ENCODE data around the gene RIC8B. TPM values are rescaled to one million over a fixed set of nuclear protein-coding genes. Genes with fewer than 3 reads are reported as not detected.

RIC8B gene
- total and polyA plus RNA-seq, 2 of the 8 experiments (the other 6 are each of a cell fraction or from before 2014, with no cell fraction given): 8.2 to 25.3 TPM

GRCh38 chr12:106914796-106915634 is 140.5 kb downstream of the RIC8B start:
- WGBS, 2 experiments (ENCODE audit: extremely low coverage in 1 of 2, insufficient coverage in 1 of 2, insufficient read length in 1 of 2, insufficient replicate concordance in 2 of 2, low coverage in 1 of 2, low lambda C conversion rate in 2 of 2, missing lambda C conversion rate in 1 of 2): 94% methylated on average over 3 of the region's 3 CpGs; no CpG with 5 or more reads in 1 of the 2 experiments
- H3K56ac ChIP-seq (replicated peaks; ENCODE audit: insufficient read length, low read depth, low read length): no peak overlapping the region
- ChIA-PET CTCF (ENCODE audit: partially characterized antibody) (interaction anchor here (1.0 kb wide), 1 partner anchor 9 kb away, joined by 4 read pairs; no protein-coding TSS in a partner anchor), POLR2A (ENCODE audit: partially characterized antibody) (no interaction called here)
- H3K4me2 ChIP-seq (ENCODE audit: insufficient read depth in 1 of 2, low read depth in 2 of 2, low read length in 2 of 2): no peak overlapping the region
- no peaks in the 10 kb centered on the region for H3K36me3 ChIP-seq (ENCODE audit: control insufficient read depth in 2 of 4, insufficient read depth in 4 of 4, low read length in 3 of 4)
- no peak overlapping the region for H3K14ac ChIP-seq (ENCODE audit: insufficient read length)
- no peaks in the 10 kb centered on the region for H3K9me3 ChIP-seq (ENCODE audit: insufficient read depth in 2 of 2, low read depth in 1 of 2, low read length in 1 of 2)
- H3K9ac ChIP-seq (replicated peaks in 1 of 4; ENCODE audit: extremely low read depth in 1 of 4, low read depth in 3 of 4, low read length in 3 of 4): no peak overlapping the region
- no peak overlapping the region for H2BK5ac ChIP-seq (ENCODE audit: low read depth, low read length)
- no peaks in the 10 kb centered on the region for H3K79me1 ChIP-seq (ENCODE audit: low read depth, low read length)
- H3K23ac ChIP-seq (ENCODE audit: insufficient read length): no peak overlapping the region
- H2AFZ ChIP-seq (ENCODE audit: low read length): no peak overlapping the region
- peaks cover 0 to 18% (median 14%) of the 10 kb centered on the region in 4 experiments; a peak in 5 of 7 replicates for H3K4me1 ChIP-seq (replicated peaks in 1 of 4; ENCODE audit: control insufficient read depth in 3 of 4, insufficient read depth in 4 of 4, low read length in 3 of 4)
- H4K91ac ChIP-seq (replicated peaks; ENCODE audit: insufficient read length, low read length): no peak overlapping the region
- no peak overlapping the region for H2BK20ac ChIP-seq (ENCODE audit: low read length)
- H2BK12ac ChIP-seq (ENCODE audit: low read depth, low read length): no peak overlapping the region
- H4K5ac ChIP-seq (ENCODE audit: insufficient read length, low read depth, low read length): no peak overlapping the region
- no peaks in the 10 kb centered on the region for H3K23me2 ChIP-seq (ENCODE audit: low read depth, low read length)
- TF ChIP-seq BRCA1 (IDR thresholded peaks at IDR 0.05; ENCODE audit: low read depth, low read length) (no peak), RNF2 (IDR thresholded peaks at IDR 0.05; ENCODE audit: borderline replicate concordance, low read depth, low read length, missing control alignments, poor library complexity, severe bottlenecking) (no peak), RXRA (IDR thresholded peaks at IDR 0.05; ENCODE audit: insufficient read depth, low read depth, low read length) (no peak), CREB1 (IDR thresholded peaks at IDR 0.05) (no peak), TEAD4 (IDR thresholded peaks at IDR 0.05; ENCODE audit: low read depth, low read length) (no peak), MAFK (IDR thresholded peaks at IDR 0.05; ENCODE audit: low read depth, low read length) (no peak)
- TF ChIP-seq, protein P1, sequence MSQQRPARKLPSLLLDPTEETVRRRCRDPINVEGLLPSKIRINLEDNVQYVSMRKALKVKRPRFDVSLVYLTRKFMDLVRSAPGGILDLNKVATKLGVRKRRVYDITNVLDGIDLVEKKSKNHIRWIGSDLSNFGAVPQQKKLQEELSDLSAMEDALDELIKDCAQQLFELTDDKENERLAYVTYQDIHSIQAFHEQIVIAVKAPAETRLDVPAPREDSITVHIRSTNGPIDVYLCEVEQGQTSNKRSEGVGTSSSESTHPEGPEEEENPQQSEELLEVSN (IDR thresholded peaks at IDR 0.05): no peak
- H2AK5ac ChIP-seq (ENCODE audit: low read depth, low read length): no peak overlapping the region
- no peak overlapping the region for H3K4ac ChIP-seq (replicated peaks; ENCODE audit: insufficient read length, low read depth, low read length)
- H4K8ac ChIP-seq (ENCODE audit: extremely low read depth, insufficient read depth, low read length): no peak overlapping the region
- FAIRE-seq (no peak), DNase-seq (ENCODE audit: low read depth in 1 of 2, low spot score in 2 of 2) (no peak)
- H3K4me3 ChIP-seq (ENCODE audit: extremely low read depth in 1 of 4, insufficient read depth in 2 of 4, low read depth in 3 of 4, low read length in 4 of 4): no peak overlapping the region
- no peaks in the 10 kb centered on the region for H4K20me1 ChIP-seq (replicated peaks in 1 of 2; ENCODE audit: control insufficient read depth in 1 of 2, insufficient read depth in 2 of 2, low read length in 2 of 2)
- H3K27me3 ChIP-seq (replicated peaks in 1 of 4; ENCODE audit: control insufficient read depth in 3 of 4, extremely low read depth in 1 of 4, insufficient read depth in 3 of 4, low read length in 3 of 4): no peaks in the 10 kb centered on the region
- 0 out of 2 replicates have a peak overlapping the region, but pooled peaks have one; percentile 40 for H3K18ac ChIP-seq (ENCODE audit: extremely low read depth, low read length)
- no peak overlapping the region for H3K27ac ChIP-seq (ENCODE audit: low read depth, low read length)
- H3K79me2 ChIP-seq (ENCODE audit: control insufficient read depth in 1 of 2, insufficient read depth in 2 of 2, low read length in 2 of 2): no peaks in the 10 kb centered on the region
- no peak overlapping the region for H2BK120ac ChIP-seq (replicated peaks; ENCODE audit: low read depth, low read length)
- no peak overlapping the region for H2BK15ac ChIP-seq (ENCODE audit: low read length)
